Testis (tissue), 3 donors: ENCODE measurements around the gene SLX4. TPM values are rescaled to one million over a fixed set of nuclear protein-coding genes. Genes with fewer than 3 reads are reported as not detected.

Experiments used
- DNase-seq: peaks from one replicate; pipeline ENCODE4 v3.0.0-alpha.2; 2019
- H3K27ac ChIP-seq, 2 donors: fragments of 200-600 bp; sonication (generic); one replicate each; pipeline ENCODE4 v1.5.1; 2019
- H3K27me3 ChIP-seq: fragments of 200-600 bp; sonication (generic); one replicate; pipeline ENCODE4 v1.5.1; 2019
- H3K36me3 ChIP-seq: fragments of 200-600 bp; sonication (generic); one replicate; pipeline ENCODE4 v1.5.1; 2017; ENCODE audit warnings: low read depth; ENCODE audit errors: missing control alignments
- H3K4me1 ChIP-seq: fragments of 200-600 bp; sonication (generic); one replicate; pipeline ENCODE4 v1.5.1; 2019
- H3K4me3 ChIP-seq, 2 donors: fragments of 200-600 bp; sonication (generic); one replicate each; pipeline ENCODE4 v1.5.1; 2017 to 2019
- H3K9me3 ChIP-seq: fragments of 200-600 bp; sonication (generic); one replicate; pipeline ENCODE4 v1.5.1; 2017
- CTCF ChIP-seq, 3 experiments: fragments of 450-650 bp in 2 of 3; fragments of 200-600 bp in 1 of 3; sonication (generic) in 1 of 3; IDR thresholded peaks; one replicate each; pipeline ENCODE4 v1.5.1; 2016 to 2019; ENCODE audit warnings: antibody characterized with exemption in 3 of 3, mild to moderate bottlenecking in 2 of 3, moderate library complexity in 1 of 3
- POLR2A ChIP-seq: fragments of 450-650 bp; IDR thresholded peaks from one replicate; pipeline ENCODE4 v1.6.1; 2017; ENCODE audit warnings: antibody characterized with exemption, mild to moderate bottlenecking, moderate library complexity
- WGBS, 2 donors: methylation state at CpG; one replicate each; pipeline ENCODE4 v1.1.5; 2018; 5-methylcytosine and 5-hydroxymethylcytosine counted together
- intact Hi-C: fragments of 100-400 bp; cut with DNase I; formaldehyde crosslinking; loops from one replicate; pipeline ENCODE4 v1.15.1; 2023; ENCODE audit warnings: low total_unique reads
- polyA plus RNA-seq: library from polyadenylated mRNA; stranded (reverse); fragments of 350-450 nt; fragmentation: Illumina TruSeq; extraction: RNeasy Lipid Tissue Mini Kit (QIAGEN cat#74804); gene quantifications from one replicate; pipeline ENCODE4 v1.2.3, GENCODE V29; 2014; ENCODE audit warnings: low read depth, low replicate concordance; ENCODE audit not compliant: insufficient read depth
- total RNA-seq, 2 donors: library from RNA; depleted of rRNA; stranded (reverse); fragments of >200 nt; gene quantifications; one replicate each; pipeline ENCODE4 v1.2.3, GENCODE V29; 2016

SLX4 gene
- total and polyA plus RNA-seq, 3 donors from 2014 or later = 25.9 to 41.3 (median 28.0) TPM

GRCh38 chr16:3655396-3656159, 44.2 kb upstream of the SLX4 start:
- H3K27ac ChIP-seq = no peak overlapping the region
- TF ChIP-seq CTCF (IDR thresholded peaks at IDR 0.05) = no peak
- no peak for TF ChIP-seq POLR2A
- H3K36me3 ChIP-seq = no peaks in the 10 kb centered on the region
- WGBS, 2 donors = 81 to 92% methylated on average over 2 to 20 of the region's 21 CpGs
- H3K4me1 ChIP-seq = no peaks in the 10 kb centered on the region
- intact Hi-C loops = no loop called here
- DNase-seq = no peak
- H3K4me3 ChIP-seq = no peak overlapping the region
- H3K9me3 ChIP-seq = no peaks in the 10 kb centered on the region
- no peaks in the 10 kb centered on the region for H3K27me3 ChIP-seq

DNA sequence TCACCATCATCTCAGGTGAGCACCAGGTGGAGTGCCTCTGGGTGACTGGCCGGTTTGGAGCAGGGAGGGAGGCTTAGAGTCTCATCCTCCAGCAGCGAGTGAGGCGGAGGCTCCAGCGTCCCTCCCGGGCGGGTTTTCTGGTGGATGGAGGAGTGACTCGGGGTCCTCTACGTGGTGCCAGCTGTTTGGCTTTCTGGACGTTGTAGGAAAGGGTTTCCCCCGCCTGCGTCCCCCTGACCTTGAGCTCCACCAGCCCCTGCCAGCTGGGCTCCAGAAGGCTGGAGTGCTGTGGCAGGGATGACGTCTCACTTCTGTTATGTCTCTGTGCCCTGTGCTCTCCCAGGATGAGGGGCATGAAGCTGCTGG, 43.6 kb upstream of the SLX4 start:
- Histone ChIP-seq H3K27me3 (no peaks in the 10 kb centered on the region), H3K4me3 (no peak overlapping the region), H3K27ac (no peak overlapping the region), H3K9me3 (no peaks in the 10 kb centered on the region), H3K36me3 (no peaks in the 10 kb centered on the region), H3K4me1 (no peaks in the 10 kb centered on the region)
- no peak for DNase-seq
- 63 to 76% methylated on average over 4 to 12 of the region's 12 CpGs for WGBS, 2 donors
- TF ChIP-seq CTCF (IDR thresholded peaks at IDR 0.05) = no peak
- no peak for TF ChIP-seq POLR2A
- intact Hi-C loops = no loop called here

GRCh38 chr16:3654249-3654991, 43.0 kb upstream of the SLX4 start, which contains the start of gene DNASE1:
TSS of gene DNASE1 (plus strand) at chr16:3654691. CDS start at chr16:3655374, 683 bp downstream.
- TF ChIP-seq POLR2A (no peak), CTCF (IDR thresholded peaks at IDR 0.05) (peak; percentile 46 to 66 (median 57))
- Histone ChIP-seq H3K4me1 (no peaks in the 10 kb centered on the region), H3K4me3 (no peak within 1 kb of the TSS), H3K27ac (no peak within 1 kb of the TSS), H3K27me3 (no peaks in the 10 kb centered on the region), H3K9me3 (no peaks in the 10 kb centered on the region), H3K36me3 (no peaks in the 10 kb centered on the region)
- WGBS, 2 donors = 57 to 63% methylated on average over 13 to 14 of the region's 14 CpGs
- peak; percentile 74 for DNase-seq
- intact Hi-C loops = no loop called here

DNA sequence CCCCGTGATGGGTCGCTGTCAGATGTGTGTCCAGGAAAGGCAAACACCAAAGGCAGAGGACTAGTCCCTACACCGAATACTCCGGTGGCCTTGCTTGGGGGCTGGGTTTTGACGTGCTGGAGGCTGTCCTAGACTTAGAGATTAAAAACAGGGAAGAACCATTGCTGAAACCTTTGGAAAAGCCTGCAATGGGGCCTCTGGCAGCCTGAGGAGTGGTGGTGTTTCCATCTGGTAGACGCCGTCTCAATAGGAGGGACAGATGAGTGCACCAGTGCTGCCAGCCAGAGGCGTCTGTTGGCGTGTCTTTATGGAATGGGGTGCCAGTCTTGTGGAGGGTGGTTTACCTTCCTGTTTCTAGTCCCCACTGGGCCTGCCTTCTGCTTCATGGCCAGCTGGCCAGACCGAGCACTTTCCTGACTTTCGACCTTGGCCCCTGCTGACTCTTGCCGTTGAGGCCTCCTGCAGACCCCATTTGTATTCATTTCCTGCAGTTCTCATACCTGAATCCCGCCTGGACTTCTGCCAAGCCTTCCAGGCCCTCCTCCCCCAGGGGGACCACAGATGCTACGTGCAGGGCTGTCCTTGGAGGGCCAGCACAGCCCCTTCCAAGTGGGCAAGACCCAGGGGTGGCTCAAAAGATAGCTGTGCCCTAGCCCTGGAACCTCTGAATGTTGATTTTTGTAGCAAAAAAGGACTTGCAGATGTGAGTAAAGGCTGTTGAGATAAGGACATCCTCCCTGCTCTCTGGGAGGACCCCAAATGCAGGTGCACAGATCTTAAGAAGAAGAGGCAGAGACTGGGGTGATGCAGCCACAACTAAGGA, 41.2 kb upstream of the SLX4 start:
- intact Hi-C loops = no loop called here
- no peak for DNase-seq
- no peaks in the 10 kb centered on the region for H3K9me3 ChIP-seq
- TF ChIP-seq POLR2A (no peak), CTCF (IDR thresholded peaks at IDR 0.05) (no peak)
- H3K27me3 ChIP-seq = no peaks in the 10 kb centered on the region
- no peaks in the 10 kb centered on the region for H3K4me1 ChIP-seq
- H3K36me3 ChIP-seq = no peaks in the 10 kb centered on the region
- no peak overlapping the region for H3K27ac ChIP-seq
- H3K4me3 ChIP-seq = no peak overlapping the region
- 68 to 74% methylated on average over 14 of the region's 14 CpGs for WGBS, 2 donors
